H1 (cell line): ENCODE results near the gene CCDC93. TPM values are rescaled to one million over a fixed set of nuclear protein-coding genes. Genes with fewer than 3 reads are reported as not detected.

Source experiments
- CTCF ChIA-PET: fragments of 300-600 bp; sonication (Branson Sonifier 250); formaldehyde crosslinking; loops from one replicate; lab custom pipeline; 2021; ENCODE audit not compliant: partially characterized antibody; lab: Charles Lee
- POLR2A ChIA-PET: fragments of 300-600 bp; sonication (Branson Sonifier 250); formaldehyde crosslinking; loops from one replicate; lab custom pipeline; 2021; ENCODE audit warnings: inconsistent platforms; ENCODE audit not compliant: partially characterized antibody; lab: Charles Lee
- DNase-seq, 2 experiments: peaks; one replicate each; pipeline versions ENCODE4 v3.0.0 to v3.0.0-alpha.2; 2010 to 2022; ENCODE audit warnings: low spot score in 2 of 2, low read depth in 1 of 2, mixed read lengths in 1 of 2
- FAIRE-seq: peaks from 2 replicates; lab custom pipeline; 2011; peaks lifted over from hg19 to GRCh38; lab: Jason Lieb, UNC
- H2AFZ ChIP-seq: 2 replicates; pipeline ENCODE4 v1.8.1; 2012; ENCODE audit warnings: low read length, inconsistent platforms
- H2AK5ac ChIP-seq: 2 replicates; pipeline ENCODE4 v1.6.1; 2013; ENCODE audit warnings: low read depth, low read length
- H2BK120ac ChIP-seq: replicated peaks from 2 replicates; pipeline ENCODE3; 2013; ENCODE audit warnings: low read depth, low read length, inconsistent platforms
- H2BK12ac ChIP-seq: 2 replicates; pipeline ENCODE4 v1.6.1; 2013; ENCODE audit warnings: low read depth, low read length
- H2BK15ac ChIP-seq: 2 replicates; pipeline ENCODE4 v1.6.1; 2013; ENCODE audit warnings: low read length
- H2BK20ac ChIP-seq: 2 replicates; pipeline ENCODE4 v1.6.1; 2013; ENCODE audit warnings: low read length
- H2BK5ac ChIP-seq: 2 replicates; pipeline ENCODE4 v1.6.1; 2013; ENCODE audit warnings: low read depth, low read length
- H3K14ac ChIP-seq: 2 replicates; pipeline ENCODE4 v1.6.1; 2013; ENCODE audit warnings: inconsistent platforms; ENCODE audit not compliant: insufficient read length
- H3K18ac ChIP-seq: 2 replicates; pipeline ENCODE4 v1.6.1; 2013; ENCODE audit warnings: low read length; ENCODE audit errors: extremely low read depth
- H3K23ac ChIP-seq: 2 replicates; pipeline ENCODE4 v1.6.1; 2013; ENCODE audit warnings: inconsistent platforms; ENCODE audit not compliant: insufficient read length
- H3K23me2 ChIP-seq: 2 replicates; pipeline ENCODE4 v1.6.1; 2013; ENCODE audit warnings: low read depth, low read length
- H3K27ac ChIP-seq: 2 replicates; pipeline ENCODE4 v1.6.1; 2011; ENCODE audit warnings: low read depth, low read length, inconsistent platforms
- H3K27me3 ChIP-seq, 4 experiments: replicated peaks in 1 of 4; 1 replicate in 1 of 4; 2 replicates in 3 of 4; pipeline versions ENCODE4 v1.6.1 to v1.8.1; 2011 to 2013; ENCODE audit warnings: low read length in 3 of 4, mild to moderate bottlenecking in 3 of 4, inconsistent platforms in 2 of 4, mixed read lengths in 2 of 4, moderate library complexity in 1 of 4; ENCODE audit not compliant: control insufficient read depth in 3 of 4, insufficient read depth in 3 of 4; ENCODE audit errors: extremely low read depth in 1 of 4
- H3K36me3 ChIP-seq, 4 experiments: 2 replicates each; pipeline versions ENCODE4 v1.6.1 to v1.8.1; 2011 to 2013; ENCODE audit warnings: mild to moderate bottlenecking in 4 of 4, low read length in 3 of 4, moderate library complexity in 2 of 4, control low read depth in 1 of 4, inconsistent platforms in 1 of 4; ENCODE audit not compliant: insufficient read depth in 4 of 4, control insufficient read depth in 2 of 4
- H3K4ac ChIP-seq: replicated peaks from 2 replicates; pipeline ENCODE3; 2013; ENCODE audit warnings: low read length, low read depth, mixed read lengths, inconsistent platforms; ENCODE audit not compliant: insufficient read length
- H3K4me1 ChIP-seq, 4 experiments: replicated peaks in 1 of 4; 1 replicate in 1 of 4; 2 replicates in 3 of 4; pipeline versions ENCODE4 v1.6.1 to v1.8.1; 2011 to 2013; ENCODE audit warnings: low read length in 3 of 4, inconsistent platforms in 2 of 4, mixed read lengths in 1 of 4; ENCODE audit not compliant: insufficient read depth in 4 of 4, control insufficient read depth in 3 of 4
- H3K4me2 ChIP-seq, 2 experiments: 2 replicates each; pipeline versions ENCODE4 v1.6.1 to v1.8.1; 2011 to 2013; ENCODE audit warnings: low read depth in 2 of 2, low read length in 2 of 2, control low read depth in 1 of 2, inconsistent platforms in 1 of 2, mild to moderate bottlenecking in 1 of 2; ENCODE audit not compliant: insufficient read depth in 1 of 2
- H3K4me3 ChIP-seq, 4 experiments: fragments of 200-600, 300-600 bp in 1 of 4; sonication (generic), shearing (Covaris generic), sonication (Bioruptor Twin) in 1 of 4; 2 replicates each; pipeline versions ENCODE4 v1.5.1 to v1.8.1; 2011 to 2016; ENCODE audit warnings: low read length in 4 of 4, low read depth in 3 of 4, control low read depth in 2 of 4, inconsistent platforms in 2 of 4, mild to moderate bottlenecking in 2 of 4, mixed read lengths in 1 of 4, moderate library complexity in 1 of 4; ENCODE audit not compliant: insufficient read depth in 2 of 4; ENCODE audit errors: extremely low read depth in 1 of 4
- H3K56ac ChIP-seq: replicated peaks from 2 replicates; pipeline ENCODE3; 2013; ENCODE audit warnings: low read depth, mild to moderate bottlenecking, mixed read lengths, low read length, inconsistent platforms; ENCODE audit not compliant: insufficient read length
- H3K79me1 ChIP-seq: 2 replicates; pipeline ENCODE4 v1.6.1; 2013; ENCODE audit warnings: low read depth, low read length, control low read depth
- H3K79me2 ChIP-seq, 2 experiments: 2 replicates each; pipeline versions ENCODE4 v1.6.1 to v1.8.1; 2012 to 2013; ENCODE audit warnings: low read length in 2 of 2, mild to moderate bottlenecking in 2 of 2, inconsistent platforms in 1 of 2; ENCODE audit not compliant: insufficient read depth in 2 of 2, control insufficient read depth in 1 of 2
- H3K9ac ChIP-seq, 4 experiments: replicated peaks in 1 of 4; 1 replicate in 1 of 4; 2 replicates in 3 of 4; pipeline versions ENCODE4 v1.6.1 to v1.8.1; 2011 to 2013; ENCODE audit warnings: low read depth in 3 of 4, low read length in 3 of 4, control low read depth in 2 of 4, mild to moderate bottlenecking in 2 of 4, moderate library complexity in 2 of 4, inconsistent platforms in 1 of 4; ENCODE audit errors: extremely low read depth in 1 of 4
- H3K9me3 ChIP-seq, 2 experiments: 2 replicates each; pipeline versions ENCODE4 v1.6.1 to v1.8.1; 2012 to 2013; ENCODE audit warnings: mild to moderate bottlenecking in 2 of 2, moderate library complexity in 2 of 2, control low read depth in 1 of 2, inconsistent platforms in 1 of 2, low read depth in 1 of 2, low read length in 1 of 2, mixed read lengths in 1 of 2; ENCODE audit not compliant: insufficient read depth in 2 of 2
- H4K20me1 ChIP-seq, 2 experiments: replicated peaks in 1 of 2; 2 replicates each; pipeline versions ENCODE3 to v1.8.1; 2011 to 2013; ENCODE audit warnings: inconsistent platforms in 2 of 2, low read length in 2 of 2, mild to moderate bottlenecking in 1 of 2; ENCODE audit not compliant: insufficient read depth in 2 of 2, control insufficient read depth in 1 of 2
- H4K5ac ChIP-seq: 2 replicates; pipeline ENCODE4 v1.6.1; 2013; ENCODE audit warnings: low read length, low read depth, mixed read lengths, inconsistent platforms; ENCODE audit not compliant: insufficient read length
- H4K8ac ChIP-seq: 2 replicates; pipeline ENCODE4 v1.8.0; 2013; ENCODE audit warnings: mild to moderate bottlenecking, moderate library complexity, low read length, inconsistent platforms; ENCODE audit not compliant: insufficient read depth; ENCODE audit errors: extremely low read depth
- H4K91ac ChIP-seq: replicated peaks from 2 replicates; pipeline ENCODE3; 2013; ENCODE audit warnings: low read length, mixed read lengths, inconsistent platforms; ENCODE audit not compliant: insufficient read length
- EGR1 ChIP-seq: IDR thresholded peaks from 2 replicates; pipeline ENCODE4 v1.6.1; 2011; ENCODE audit warnings: low read depth, low read length, borderline replicate concordance
- GTF2F1 ChIP-seq: IDR thresholded peaks from 2 replicates; pipeline ENCODE4 v1.6.1; 2012; ENCODE audit warnings: low read depth, low read length, improper control_type of control experiment, borderline replicate concordance
- POLR2AphosphoS5 ChIP-seq: IDR thresholded peaks from 2 replicates; pipeline ENCODE4 v1.6.1; 2011; ENCODE audit warnings: low read depth, low read length
- RBBP5 ChIP-seq: IDR thresholded peaks from 2 replicates; pipeline ENCODE4 v1.7.1; 2012; ENCODE audit warnings: low read depth, mild to moderate bottlenecking, inconsistent platforms, low read length, moderate library complexity, borderline replicate concordance
- SAP30 ChIP-seq: fragments of 300-600 bp; sonication (generic); IDR thresholded peaks from 2 replicates; pipeline ENCODE4 v1.7.1; 2012; ENCODE audit warnings: low read length, moderate library complexity, mild to moderate bottlenecking, inconsistent platforms; ENCODE audit not compliant: insufficient read depth, insufficient replicate concordance
- SIN3A ChIP-seq, 2 experiments: IDR thresholded peaks in 1 of 2; conservative IDR thresholded peaks in 1 of 2; 2 replicates each; pipeline ENCODE4 v1.6.1; 2011 to 2012; ENCODE audit warnings: low read length in 2 of 2, improper control_type of control experiment in 1 of 2, low read depth in 1 of 2, mild to moderate bottlenecking in 1 of 2
- SIX5 ChIP-seq: IDR thresholded peaks from 2 replicates; pipeline ENCODE4 v1.6.1; 2011; ENCODE audit warnings: mild to moderate bottlenecking, low read depth, low read length
- SP1 ChIP-seq: IDR thresholded peaks from 2 replicates; pipeline ENCODE4 v1.6.1; 2011; ENCODE audit warnings: low read depth, low read length
- WGBS, 2 experiments: shearing (Covaris generic) in 1 of 2; methylation state at CpG; one replicate each; pipeline versions ENCODE4 v1.1.6 to v1.1.7; 2013 to 2015; ENCODE audit warnings: low lambda C conversion rate in 2 of 2, mixed read lengths in 2 of 2, inconsistent platforms in 1 of 2, low coverage in 1 of 2, missing lambda C conversion rate in 1 of 2; ENCODE audit not compliant: insufficient replicate concordance in 2 of 2, insufficient coverage in 1 of 2, insufficient read length in 1 of 2; ENCODE audit errors: extremely low coverage in 1 of 2, missing lambda C conversion rate in 1 of 2; 5-methylcytosine and 5-hydroxymethylcytosine counted together
- polyA plus RNA-seq, 7 experiments: library from polyadenylated mRNA; depleted of rRNA in 3 of 7; stranded (reverse) in 5 of 7; unstranded in 2 of 7; fragments of >200 nt in 5 of 7; fragments of 200-250 nt in 2 of 7; gene quantifications; 1 replicate in 5 of 7; 2 replicates in 1 of 7; 4 replicates in 1 of 7; pipeline versions ENCODE4 v1.2.1 to v1.2.3, GENCODE V29; 2011 to 2013; ENCODE audit warnings: missing spikeins in 2 of 7, mixed read lengths in 2 of 7
- total RNA-seq: library from RNA; stranded (reverse); fragmentation: NEBNext Ultra II Directional; extraction: Animal tissue kit (Norgen Biotek cat#: 25700); gene quantifications from 2 replicates; pipeline ENCODE4 v1.2.1, GENCODE V29; 2021
- TF ChIP-seq, protein P1 (sequence below): IDR thresholded peaks from 2 replicates; pipeline ENCODE4 v1.6.1; 2012; ENCODE audit warnings: inconsistent platforms
- TF ChIP-seq, protein P2 (sequence below), 3 experiments: IDR thresholded peaks; 1 replicate in 2 of 3; 2 replicates in 1 of 3; pipeline versions ENCODE4 v1.5.1 to v1.6.1; 2011; ENCODE audit warnings: low read length in 3 of 3, mild to moderate bottlenecking in 3 of 3, inconsistent platforms in 2 of 3, low read depth in 1 of 3, moderate library complexity in 1 of 3; ENCODE audit not compliant: insufficient read depth in 1 of 3; ENCODE audit errors: control extremely low read depth in 1 of 3

CCDC93 gene
- total and polyA plus RNA-seq, 2 of the 8 experiments (the other 6 are each of a cell fraction or from before 2014, with no cell fraction given), result 5.5 to 18.0 TPM

DNA sequence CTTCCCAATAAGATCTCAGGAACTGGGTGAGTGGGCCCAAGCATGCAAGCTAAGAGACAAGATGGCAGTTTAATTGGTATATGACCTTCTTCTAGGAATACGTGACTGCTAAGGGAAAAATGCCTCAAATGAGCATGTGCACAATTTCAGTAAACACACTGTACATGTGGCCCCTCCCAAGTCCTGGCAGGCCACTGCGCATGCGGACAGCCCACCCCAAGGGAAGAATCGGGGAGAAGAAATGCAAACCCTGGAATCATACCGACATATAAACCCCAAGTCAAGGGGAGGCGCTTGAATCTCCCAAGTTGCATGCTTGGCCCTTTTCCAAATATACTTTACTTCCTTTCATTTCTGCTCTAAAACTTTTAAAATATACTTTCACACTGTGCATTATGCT is 15.2 kb upstream of the CCDC93 start:
- Histone ChIP-seq H4K20me1 (no peaks in the 10 kb centered on the region), H3K4me2 (no peak overlapping the region), H3K27ac (no peak overlapping the region), H4K91ac (no peak overlapping the region), H3K9me3 (no peaks in the 10 kb centered on the region), H4K8ac (no peak overlapping the region), H3K27me3 (peaks cover 0 to 1% (median 0%) of the 10 kb centered on the region in 4 experiments; a peak in 1 of 7 replicates), H3K23me2 (peaks cover 2% of the 10 kb centered on the region; the same call in 1 of the 2 replicates), H2BK15ac (no peak overlapping the region), H3K9ac (no peak overlapping the region), H3K36me3 (no peaks in the 10 kb centered on the region), H3K79me1 (no peaks in the 10 kb centered on the region), H3K79me2 (no peaks in the 10 kb centered on the region), H3K18ac (no peak overlapping the region), H3K4me3 (no peak overlapping the region), H2BK120ac (no peak overlapping the region), H4K5ac (no peak overlapping the region), H2BK5ac (no peak overlapping the region), H2AK5ac (no peak overlapping the region), H3K4ac (no peak overlapping the region), H3K56ac (no peak overlapping the region), H2BK20ac (no peak overlapping the region), H3K14ac (no peak overlapping the region), H2BK12ac (no peak overlapping the region), H3K23ac (no peak overlapping the region), H2AFZ (no peak overlapping the region), H3K4me1 (peaks cover 0 to 11% (median 1%) of the 10 kb centered on the region in 4 experiments; a peak in 2 of 7 replicates)
- POLR2A ChIA-PET, result interaction anchor here (1.3 kb wide), 1 partner anchor 8 kb away, joined by 3 read pairs; no protein-coding TSS in a partner anchor
- no peak for DNase-seq
- 93% methylated on average over 6 of the region's 6 CpGs; no CpG with 5 or more reads in 1 of the 2 experiments for WGBS, 2 experiments
- CTCF ChIA-PET, result interaction anchor here (1.1 to 1.3 kb wide), 2 partner anchors 9 to 15 kb away, joined by 3 to 4 read pairs; partner anchors contain the start of gene CCDC93
- no peak for FAIRE-seq
- no peak for TF ChIP-seq SIX5
- no peak for TF ChIP-seq SP1
- TF ChIP-seq, protein P1, sequence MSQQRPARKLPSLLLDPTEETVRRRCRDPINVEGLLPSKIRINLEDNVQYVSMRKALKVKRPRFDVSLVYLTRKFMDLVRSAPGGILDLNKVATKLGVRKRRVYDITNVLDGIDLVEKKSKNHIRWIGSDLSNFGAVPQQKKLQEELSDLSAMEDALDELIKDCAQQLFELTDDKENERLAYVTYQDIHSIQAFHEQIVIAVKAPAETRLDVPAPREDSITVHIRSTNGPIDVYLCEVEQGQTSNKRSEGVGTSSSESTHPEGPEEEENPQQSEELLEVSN, result no peak
- TF ChIP-seq SIN3A (conservative IDR thresholded peaks at IDR 0.05 in 1 of 2, IDR thresholded peaks at IDR 0.05 in 1 of 2; ENCODE audit: low read depth in 1 of 2, low read length in 2 of 2), result no peak
- TF ChIP-seq GTF2F1, result no peak
- no peak for TF ChIP-seq EGR1
- no peak for TF ChIP-seq POLR2AphosphoS5
- no peak for TF ChIP-seq RBBP5
- TF ChIP-seq, protein P2, sequence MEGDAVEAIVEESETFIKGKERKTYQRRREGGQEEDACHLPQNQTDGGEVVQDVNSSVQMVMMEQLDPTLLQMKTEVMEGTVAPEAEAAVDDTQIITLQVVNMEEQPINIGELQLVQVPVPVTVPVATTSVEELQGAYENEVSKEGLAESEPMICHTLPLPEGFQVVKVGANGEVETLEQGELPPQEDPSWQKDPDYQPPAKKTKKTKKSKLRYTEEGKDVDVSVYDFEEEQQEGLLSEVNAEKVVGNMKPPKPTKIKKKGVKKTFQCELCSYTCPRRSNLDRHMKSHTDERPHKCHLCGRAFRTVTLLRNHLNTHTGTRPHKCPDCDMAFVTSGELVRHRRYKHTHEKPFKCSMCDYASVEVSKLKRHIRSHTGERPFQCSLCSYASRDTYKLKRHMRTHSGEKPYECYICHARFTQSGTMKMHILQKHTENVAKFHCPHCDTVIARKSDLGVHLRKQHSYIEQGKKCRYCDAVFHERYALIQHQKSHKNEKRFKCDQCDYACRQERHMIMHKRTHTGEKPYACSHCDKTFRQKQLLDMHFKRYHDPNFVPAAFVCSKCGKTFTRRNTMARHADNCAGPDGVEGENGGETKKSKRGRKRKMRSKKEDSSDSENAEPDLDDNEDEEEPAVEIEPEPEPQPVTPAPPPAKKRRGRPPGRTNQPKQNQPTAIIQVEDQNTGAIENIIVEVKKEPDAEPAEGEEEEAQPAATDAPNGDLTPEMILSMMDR (IDR thresholded peaks at IDR 0.05; ENCODE audit: control extremely low read depth in 1 of 3, insufficient read depth in 1 of 3, low read depth in 1 of 3, low read length in 3 of 3), result no peak
- no peak for TF ChIP-seq SAP30
